Measurements from ENCODE around the gene GGA1. TPM values are rescaled to one million over a fixed set of nuclear protein-coding genes. Genes with fewer than 3 reads are reported as not detected.
"Not testable (repeated sequence)": the region's sequence is repeated elsewhere in the genome, so short reads cannot be mapped to it uniquely, and the experiment has no call there.

GGA1 gene
- total RNA-seq, 3 donors from 2014 or later, result 36.6 to 63.9 (median 54.7) TPM

DNA sequence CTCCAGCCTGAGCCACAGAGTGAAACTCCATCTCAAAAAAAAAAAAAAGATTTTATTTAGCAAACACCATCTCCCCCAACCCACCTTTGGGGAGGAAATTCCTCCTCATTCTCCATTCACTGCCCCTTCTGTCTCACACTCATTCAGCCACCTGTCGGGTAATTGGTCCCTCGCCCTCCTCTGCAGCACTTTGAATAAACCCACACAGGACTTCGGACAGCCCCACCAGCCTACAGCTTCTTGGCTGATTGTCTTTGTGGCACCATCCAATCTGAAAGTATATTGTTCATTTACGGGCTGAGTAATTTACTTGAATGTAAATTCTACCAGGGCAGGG lies 7.5 kb upstream of the GGA1 start:
- H3K4me1 ChIP-seq, result no peaks in the 10 kb centered on the region
- no peaks in the 10 kb centered on the region for H3K27me3 ChIP-seq
- no peaks in the 10 kb centered on the region for H3K9me3 ChIP-seq
- TF ChIP-seq, protein P1, sequence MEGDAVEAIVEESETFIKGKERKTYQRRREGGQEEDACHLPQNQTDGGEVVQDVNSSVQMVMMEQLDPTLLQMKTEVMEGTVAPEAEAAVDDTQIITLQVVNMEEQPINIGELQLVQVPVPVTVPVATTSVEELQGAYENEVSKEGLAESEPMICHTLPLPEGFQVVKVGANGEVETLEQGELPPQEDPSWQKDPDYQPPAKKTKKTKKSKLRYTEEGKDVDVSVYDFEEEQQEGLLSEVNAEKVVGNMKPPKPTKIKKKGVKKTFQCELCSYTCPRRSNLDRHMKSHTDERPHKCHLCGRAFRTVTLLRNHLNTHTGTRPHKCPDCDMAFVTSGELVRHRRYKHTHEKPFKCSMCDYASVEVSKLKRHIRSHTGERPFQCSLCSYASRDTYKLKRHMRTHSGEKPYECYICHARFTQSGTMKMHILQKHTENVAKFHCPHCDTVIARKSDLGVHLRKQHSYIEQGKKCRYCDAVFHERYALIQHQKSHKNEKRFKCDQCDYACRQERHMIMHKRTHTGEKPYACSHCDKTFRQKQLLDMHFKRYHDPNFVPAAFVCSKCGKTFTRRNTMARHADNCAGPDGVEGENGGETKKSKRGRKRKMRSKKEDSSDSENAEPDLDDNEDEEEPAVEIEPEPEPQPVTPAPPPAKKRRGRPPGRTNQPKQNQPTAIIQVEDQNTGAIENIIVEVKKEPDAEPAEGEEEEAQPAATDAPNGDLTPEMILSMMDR (IDR thresholded peaks at IDR 0.05), result no peak
- TF ChIP-seq POLR2AphosphoS5 (IDR thresholded peaks at IDR 0.05), result no peak
- no peak overlapping the region for H3K4me3 ChIP-seq
- intact Hi-C loops (cut with DNase I; ENCODE audit: low total_unique reads), result no loop called here
- H3K36me3 ChIP-seq, result no peaks in the 10 kb centered on the region
- no peak for DNase-seq (ENCODE audit: low spot score in 2 of 2)
- peak overlapping the region; percentile 60 to 73 for H3K27ac ChIP-seq

DNA sequence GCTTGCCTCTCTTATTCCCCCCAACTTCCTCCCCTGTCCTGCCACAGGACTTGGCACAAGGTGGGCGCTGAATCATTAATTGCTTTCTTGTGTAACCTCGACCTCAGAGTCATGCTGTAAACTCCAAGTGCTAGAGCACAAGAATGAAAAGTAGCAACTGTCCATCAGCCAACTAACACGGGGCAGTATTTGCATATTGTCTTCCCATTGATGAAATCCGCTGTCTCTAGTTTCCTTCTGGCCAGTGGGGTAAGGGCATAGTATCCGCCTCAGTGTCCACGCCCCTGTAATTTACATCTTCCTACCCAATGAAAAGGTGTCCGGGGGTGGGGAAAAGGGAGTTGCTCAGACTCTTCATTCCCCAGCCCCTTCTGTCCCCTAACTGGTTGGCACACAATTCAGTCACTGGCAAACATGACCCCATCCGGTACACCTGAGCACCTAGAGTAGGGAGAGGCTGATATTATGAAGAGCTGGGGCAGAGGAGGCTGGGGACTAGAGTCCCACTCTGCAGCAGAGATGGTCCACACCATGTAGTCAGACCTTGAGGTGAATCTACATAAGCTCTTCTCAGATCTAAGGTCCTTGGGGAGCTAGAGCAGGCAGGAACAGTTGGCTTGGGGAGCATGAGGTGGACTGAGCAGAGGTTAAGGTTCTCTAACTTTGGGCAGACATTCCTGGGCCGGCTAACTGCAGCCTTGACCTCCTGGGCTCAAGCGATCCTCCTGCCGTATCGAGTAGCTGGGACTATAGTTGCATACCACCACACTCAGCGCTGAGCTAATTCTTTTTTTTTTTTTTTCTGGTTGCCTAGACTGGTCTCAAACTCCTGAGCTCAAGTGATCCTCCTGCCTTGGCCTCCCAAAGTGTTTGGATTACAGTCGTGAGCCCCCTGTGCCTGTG lies 6.8 kb upstream of the GGA1 start:
- H3K9me3 ChIP-seq, result no peaks in the 10 kb centered on the region
- no peak overlapping the region for H3K4me3 ChIP-seq
- peak; percentile 67 for DNase-seq (ENCODE audit: low spot score in 2 of 2)
- intact Hi-C loops (cut with DNase I; ENCODE audit: low total_unique reads), result no loop called here
- TF ChIP-seq POLR2A (IDR thresholded peaks at IDR 0.05) (no peak), POLR2AphosphoS5 (IDR thresholded peaks at IDR 0.05) (no peak)
- TF ChIP-seq, protein P1 (IDR thresholded peaks at IDR 0.05), result no peak
- no peaks in the 10 kb centered on the region for H3K36me3 ChIP-seq
- H3K4me1 ChIP-seq, result no peaks in the 10 kb centered on the region
- no peaks in the 10 kb centered on the region for H3K27me3 ChIP-seq
- peak overlapping the region; percentile 60 to 73 for H3K27ac ChIP-seq

DNA sequence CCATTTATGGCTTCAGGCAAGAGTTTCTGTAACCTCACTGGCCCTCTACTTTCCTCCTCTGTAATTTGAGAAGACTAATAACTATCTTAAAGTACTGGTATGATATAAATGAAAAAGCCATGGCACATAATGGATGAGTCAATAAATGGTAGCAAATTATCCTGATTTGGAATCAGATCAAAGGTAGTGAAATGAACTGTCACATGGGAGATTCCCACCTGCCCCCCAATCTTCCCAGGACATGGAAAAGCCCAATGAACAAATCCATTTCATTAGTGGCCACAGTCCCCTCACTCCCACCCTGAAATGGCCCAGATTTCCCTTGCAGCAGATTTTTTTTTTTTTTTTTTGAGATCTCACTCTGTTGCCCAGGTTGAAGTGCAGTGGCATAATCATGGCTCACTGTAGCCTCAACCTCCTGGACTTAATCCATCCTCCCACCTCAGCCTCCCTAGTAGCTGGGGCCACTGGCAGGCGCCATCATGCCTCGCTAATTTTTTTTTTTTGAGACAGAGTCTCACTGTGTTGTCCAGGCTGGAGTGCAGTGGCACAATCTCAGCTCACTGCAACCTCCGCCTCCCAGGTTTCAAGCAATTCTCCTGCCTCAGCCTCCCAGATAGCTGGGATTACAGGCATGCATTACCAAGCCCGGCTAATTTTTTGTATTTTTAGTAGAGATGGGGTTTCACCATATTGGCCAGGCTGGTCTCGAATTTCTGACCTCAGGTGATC lies 5.9 kb upstream of the GGA1 start:
- H3K4me1 ChIP-seq; H3K27ac ChIP-seq; H3K9me3 ChIP-seq; H3K36me3 ChIP-seq; intact Hi-C loops (cut with DNase I; ENCODE audit: low total_unique reads); DNase-seq (ENCODE audit: low spot score in 2 of 2); H3K27me3 ChIP-seq; H3K4me3 ChIP-seq: not testable (repeated sequence)

DNA sequence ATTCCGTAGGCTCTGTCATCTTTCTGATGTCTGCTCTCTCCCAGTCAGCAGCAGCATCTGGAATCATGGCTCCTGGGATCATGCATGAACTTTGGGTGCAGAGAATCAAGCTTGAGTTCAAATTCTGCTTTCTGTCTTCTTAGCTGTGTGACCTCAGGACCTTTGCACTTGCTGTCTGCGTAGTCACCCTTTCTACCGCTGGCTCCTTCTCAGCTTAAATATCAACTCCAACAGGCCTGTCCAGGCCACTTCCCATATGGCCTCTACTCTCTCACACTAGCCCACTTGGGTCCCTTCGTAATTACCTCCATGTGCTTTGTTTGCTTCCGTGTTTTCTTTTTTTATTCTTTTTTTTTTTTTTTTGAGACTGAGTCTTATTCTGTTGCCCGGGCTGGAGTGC lies 4.6 kb upstream of the GGA1 start:
- Histone ChIP-seq H3K9me3 (no peaks in the 10 kb centered on the region), H3K36me3 (no peaks in the 10 kb centered on the region), H3K27ac (no peak overlapping the region), H3K4me1 (no peaks in the 10 kb centered on the region), H3K27me3 (no peaks in the 10 kb centered on the region), H3K4me3 (no peak overlapping the region)
- TF ChIP-seq POLR2AphosphoS5 (IDR thresholded peaks at IDR 0.05) (no peak), POLR2A (IDR thresholded peaks at IDR 0.05) (no peak)
- TF ChIP-seq, protein P1 (IDR thresholded peaks at IDR 0.05), result no peak
- intact Hi-C loops (cut with DNase I; ENCODE audit: low total_unique reads), result no loop called here
- no peak for DNase-seq (ENCODE audit: low spot score in 2 of 2)

DNA sequence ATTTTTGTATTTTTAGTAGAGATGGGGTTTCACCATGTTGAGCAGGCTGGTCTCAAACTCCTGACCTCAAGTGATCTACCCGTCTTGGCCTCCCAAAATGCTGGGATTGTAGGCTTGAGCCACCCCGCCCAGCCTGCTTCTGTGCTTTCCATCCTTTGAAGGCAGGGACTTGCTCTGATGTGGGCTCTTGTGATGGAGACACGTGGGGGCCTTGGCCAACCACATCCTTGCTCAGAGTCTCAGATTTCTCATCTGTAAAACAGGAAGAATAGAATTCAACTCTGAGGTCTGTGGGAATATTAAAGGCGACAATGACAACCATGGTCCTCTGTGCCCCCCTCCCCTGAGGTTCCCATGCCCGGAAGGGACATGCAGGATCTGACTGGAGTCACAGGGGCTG lies 3.8 kb upstream of the GGA1 start:
- Histone ChIP-seq H3K27me3 (no peaks in the 10 kb centered on the region), H3K4me1 (peaks cover 0 to 4% of the 10 kb centered on the region in 2 donors), H3K36me3 (no peaks in the 10 kb centered on the region), H3K9me3 (no peaks in the 10 kb centered on the region), H3K27ac (no peak overlapping the region), H3K4me3 (no peak overlapping the region)
- intact Hi-C loops (cut with DNase I; ENCODE audit: low total_unique reads), result no loop called here
- TF ChIP-seq POLR2A (IDR thresholded peaks at IDR 0.05), result no peak
- TF ChIP-seq POLR2AphosphoS5 (IDR thresholded peaks at IDR 0.05), result no peak
- TF ChIP-seq, protein P1 (IDR thresholded peaks at IDR 0.05), result no peak
- no peak for DNase-seq (ENCODE audit: low spot score in 2 of 2)

Measured in breast epithelium (tissue), 4 donors.